ENCODE measurements around the gene PDE4B. TPM values are rescaled to one million over a fixed set of nuclear protein-coding genes. Genes with fewer than 3 reads are reported as not detected.
A peak's percentile ranks its signal among the peaks of the same experiment; 100 is the strongest.

Gene PDE4B
- 26.9 TPM for total RNA-seq

DNA sequence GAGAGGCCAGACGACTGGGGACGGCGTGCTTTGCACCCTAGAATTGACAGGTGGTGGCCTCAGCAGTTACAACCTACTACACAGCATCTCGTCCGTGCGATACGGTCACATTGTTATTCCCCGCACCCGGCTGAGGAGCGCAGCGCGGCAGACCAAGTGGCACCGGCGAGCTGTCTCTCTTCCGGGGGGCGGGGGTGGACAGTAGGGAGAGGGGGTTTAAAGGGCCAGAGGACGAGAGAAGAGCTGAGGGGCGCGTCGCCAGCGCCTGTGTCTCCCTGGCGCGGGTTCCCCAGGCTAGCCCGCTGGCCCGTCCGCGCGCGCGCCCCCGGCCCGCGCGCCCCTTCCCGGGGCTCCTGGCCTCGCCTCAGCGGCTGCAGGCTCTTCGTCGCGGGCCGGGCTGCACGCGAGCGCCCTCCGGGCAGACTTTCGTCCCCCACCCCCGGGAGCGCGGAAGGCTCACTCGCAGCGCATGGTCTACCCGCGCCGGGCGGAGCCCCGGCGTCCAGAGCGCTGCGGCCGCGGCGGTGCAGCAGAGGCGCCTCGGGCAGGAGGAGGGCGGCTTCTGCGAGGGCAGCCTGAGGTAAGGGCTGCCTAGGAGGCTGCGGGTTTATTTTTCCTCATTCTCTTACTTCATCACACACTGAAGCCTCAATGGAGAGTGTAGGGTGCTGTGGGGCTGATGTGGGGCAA lies at the start of gene PDE4B:
TSS of gene PDE4B (plus strand) at position 227 of the 690 bp plus-strand sequence.
- peak in 1 of 3 donors; percentile 21 for DNase-seq (ENCODE audit: low read depth in 2 of 3, low spot score in 2 of 3)

DNA sequence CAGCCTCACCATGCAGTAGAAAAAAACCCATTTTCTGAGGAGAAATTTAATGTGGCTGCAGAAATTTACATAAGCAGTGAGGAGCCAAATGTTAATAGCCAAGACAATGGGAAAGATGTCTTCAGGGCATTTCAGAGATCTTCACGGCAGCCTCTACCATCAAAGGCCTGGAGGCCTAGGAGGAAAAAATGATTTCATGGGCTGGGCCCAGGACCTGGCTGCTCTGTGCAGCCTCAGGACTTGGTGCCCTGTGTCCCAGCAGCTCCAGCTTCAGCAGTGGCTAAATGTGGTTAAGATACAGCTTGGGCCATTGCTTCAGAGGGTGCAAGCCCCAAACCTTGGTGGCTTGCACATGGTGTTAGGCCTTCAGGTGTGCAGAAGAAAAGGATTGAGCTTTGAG lies 48.0 kb upstream of the PDE4B start:
- DNase-seq (ENCODE audit: low read depth in 2 of 3, low spot score in 2 of 3), result no peak

- DNase-seq (ENCODE audit: low read depth in 2 of 3, low spot score in 2 of 3), result no peak
Observed at GRCh38 chr1:65751961-65752360, 40.7 kb upstream of the PDE4B start.

GRCh38 chr1:65756616-65757015 lies 36.1 kb upstream of the PDE4B start:
- DNase-seq (ENCODE audit: low read depth in 2 of 3, low spot score in 2 of 3), result no peak

DNA sequence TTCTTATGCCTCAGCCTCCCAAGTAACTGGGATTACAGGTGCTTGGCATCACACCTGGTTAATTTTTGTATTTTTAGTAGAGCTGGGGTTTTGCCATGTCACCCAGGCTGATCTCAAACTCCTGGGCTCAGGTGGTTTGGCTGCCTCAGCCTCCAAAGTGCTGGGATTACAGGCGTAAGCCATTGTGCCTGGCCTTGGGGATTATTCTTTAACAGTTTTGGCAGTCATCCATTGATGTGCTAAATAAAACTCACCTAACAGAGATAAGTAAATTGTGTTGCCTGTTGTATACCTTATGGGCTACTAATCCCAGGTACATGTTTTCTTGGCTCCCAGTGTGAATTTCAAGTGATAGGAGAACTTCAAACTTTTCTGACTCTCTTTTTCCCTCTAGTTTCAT lies 35.2 kb upstream of the PDE4B start:
- no peak for DNase-seq (ENCODE audit: low read depth in 2 of 3, low spot score in 2 of 3)

- DNase-seq (ENCODE audit: low read depth in 2 of 3, low spot score in 2 of 3), result no peak
Observed at GRCh38 chr1:65758128-65758527, 34.6 kb upstream of the PDE4B start.

DNA sequence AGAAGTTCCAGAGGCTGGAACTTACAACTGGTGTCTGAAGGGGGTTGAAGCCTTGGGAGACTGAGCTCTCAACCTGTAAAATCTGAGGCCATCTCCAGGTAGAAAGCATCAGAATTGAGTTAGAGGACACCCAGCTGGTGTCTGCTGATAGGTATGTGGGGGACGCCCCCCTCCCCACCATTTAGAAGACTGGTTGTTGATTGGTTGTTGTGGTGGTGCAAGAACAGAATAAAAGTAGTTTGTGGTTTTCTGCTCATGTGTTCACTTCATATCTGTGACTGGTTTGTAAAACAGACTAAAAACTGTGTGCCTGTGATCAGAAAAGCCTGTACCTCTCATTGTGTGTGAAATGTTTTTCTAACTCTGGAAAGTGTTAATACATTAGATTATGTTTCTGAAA lies 33.2 kb upstream of the PDE4B start:
- DNase-seq (ENCODE audit: low read depth in 2 of 3, low spot score in 2 of 3), result no peak

DNA sequence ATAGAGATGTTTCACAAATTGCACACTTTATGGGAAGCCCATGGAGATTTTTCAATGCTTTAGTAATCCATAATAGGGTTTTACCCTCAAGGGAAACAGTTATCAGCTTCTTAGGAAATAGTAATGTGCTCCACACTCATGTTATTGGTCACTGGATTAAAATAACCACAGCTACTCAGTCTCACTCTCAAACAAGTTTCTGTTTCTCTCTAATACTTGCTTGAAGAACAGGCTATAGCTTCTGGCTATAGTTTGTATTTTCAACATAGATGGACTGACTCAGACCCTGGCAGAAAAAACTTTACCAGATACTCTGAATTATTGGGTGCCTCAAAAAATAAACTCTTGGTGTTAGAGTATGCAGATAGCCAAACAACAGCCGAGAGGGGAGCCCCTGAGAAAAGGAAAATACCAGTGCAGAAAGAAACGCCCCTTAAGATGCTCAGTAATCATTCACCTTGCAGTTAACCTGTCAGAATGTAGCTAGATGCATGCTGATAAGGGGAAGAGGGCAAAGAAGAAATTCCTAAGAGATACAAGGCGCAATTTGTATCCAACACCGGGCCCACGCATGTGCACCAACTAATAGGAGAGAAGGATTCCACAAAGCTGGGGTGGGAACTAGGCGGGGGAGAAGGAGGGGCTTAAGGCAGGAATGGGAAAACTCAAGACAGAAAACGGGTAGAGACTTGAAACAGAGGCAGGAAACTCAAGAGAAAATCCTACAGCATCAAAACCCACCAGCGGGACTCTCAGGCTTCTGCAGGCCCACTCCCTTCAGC lies 30.4 kb upstream of the PDE4B start:
- no peak for DNase-seq (ENCODE audit: low read depth in 2 of 3, low spot score in 2 of 3)

DNA sequence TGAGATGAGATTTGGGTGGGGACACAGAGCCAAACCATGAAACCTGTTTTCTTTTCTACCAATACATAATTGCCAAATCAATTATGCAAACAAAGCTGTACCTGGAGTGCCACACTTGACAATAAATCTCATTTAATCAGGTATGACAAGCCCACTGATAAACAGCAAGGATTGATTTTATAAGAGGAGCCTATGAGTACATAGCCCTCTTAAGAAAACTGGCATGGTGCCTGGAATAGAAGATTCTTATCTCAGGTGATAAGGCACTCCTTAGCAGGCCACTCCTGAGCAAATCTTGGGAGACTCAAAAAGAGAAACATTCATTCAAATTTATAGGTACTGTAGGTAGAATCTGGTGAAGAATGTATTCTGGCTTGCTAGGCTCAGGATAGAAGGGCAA lies 28.6 kb upstream of the PDE4B start:
- DNase-seq (ENCODE audit: low read depth in 2 of 3, low spot score in 2 of 3), result no peak

DNA sequence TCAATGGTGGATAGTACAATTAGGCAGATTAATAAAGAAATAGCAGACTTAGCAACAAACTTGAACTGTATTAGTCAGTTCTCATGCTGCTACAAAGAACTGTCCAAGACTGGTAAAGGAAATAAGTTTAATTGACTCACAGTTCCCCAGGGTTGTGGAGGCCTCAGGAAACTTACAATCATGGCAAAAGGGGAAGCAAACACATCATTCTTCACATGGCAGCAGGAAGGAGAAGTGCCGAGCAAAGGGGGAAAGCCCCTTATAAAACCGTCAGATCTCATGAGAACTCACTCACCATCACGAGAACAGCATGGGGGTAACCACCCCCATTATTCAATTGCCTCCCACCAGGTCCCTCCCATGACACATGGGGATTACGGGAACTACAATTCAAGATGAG lies 27.1 kb upstream of the PDE4B start:
- peak in 1 of 3 donors; percentile 15 for DNase-seq (ENCODE audit: low read depth in 2 of 3, low spot score in 2 of 3)

GRCh38 chr1:65769636-65770035 lies 23.1 kb upstream of the PDE4B start:
- DNase-seq (ENCODE audit: low read depth in 2 of 3, low spot score in 2 of 3), result no peak

DNA sequence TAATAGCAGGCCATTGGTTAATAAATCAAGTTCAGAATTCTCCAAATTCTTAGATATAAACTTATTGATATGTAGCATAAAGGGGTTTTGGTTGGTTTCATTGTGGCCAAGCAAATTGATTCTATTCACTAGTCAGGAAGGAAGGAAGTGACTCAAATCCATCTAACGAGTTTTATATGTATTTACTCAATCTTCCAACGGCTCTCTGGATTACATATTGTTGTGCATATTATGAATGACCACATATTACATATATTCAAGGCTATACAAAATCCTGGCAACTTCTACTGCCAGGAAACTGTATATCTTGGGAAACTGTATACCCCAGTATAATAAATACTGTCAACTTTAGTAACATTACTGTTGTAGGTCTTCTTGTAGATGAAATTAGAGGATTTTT lies 20.1 kb upstream of the PDE4B start:
- no peak for DNase-seq (ENCODE audit: low read depth in 2 of 3, low spot score in 2 of 3)

GRCh38 chr1:65773391-65774123 lies 19.1 kb upstream of the PDE4B start:
- DNase-seq (ENCODE audit: low read depth in 2 of 3, low spot score in 2 of 3), result no peak

DNA sequence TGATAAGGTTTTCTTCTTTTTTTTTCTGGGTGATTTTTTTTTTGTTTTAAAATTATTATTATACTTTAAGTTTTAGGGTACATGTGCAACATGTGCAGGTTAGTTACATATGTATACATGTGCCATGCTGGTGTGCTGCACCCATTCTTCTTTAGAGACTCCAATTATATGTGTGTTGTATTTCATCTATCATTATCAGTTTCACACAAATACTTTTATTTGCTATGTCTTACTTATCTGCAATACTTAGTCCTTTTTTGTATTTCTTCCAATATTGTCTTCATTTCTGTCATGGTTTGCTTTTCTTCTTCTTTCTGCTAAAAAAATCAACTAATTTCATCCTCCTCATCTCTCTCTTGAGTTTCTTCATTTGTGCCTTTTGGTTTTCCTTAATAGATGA lies 3.9 kb upstream of the PDE4B start:
- no peak for DNase-seq (ENCODE audit: low read depth in 2 of 3, low spot score in 2 of 3)

DNA sequence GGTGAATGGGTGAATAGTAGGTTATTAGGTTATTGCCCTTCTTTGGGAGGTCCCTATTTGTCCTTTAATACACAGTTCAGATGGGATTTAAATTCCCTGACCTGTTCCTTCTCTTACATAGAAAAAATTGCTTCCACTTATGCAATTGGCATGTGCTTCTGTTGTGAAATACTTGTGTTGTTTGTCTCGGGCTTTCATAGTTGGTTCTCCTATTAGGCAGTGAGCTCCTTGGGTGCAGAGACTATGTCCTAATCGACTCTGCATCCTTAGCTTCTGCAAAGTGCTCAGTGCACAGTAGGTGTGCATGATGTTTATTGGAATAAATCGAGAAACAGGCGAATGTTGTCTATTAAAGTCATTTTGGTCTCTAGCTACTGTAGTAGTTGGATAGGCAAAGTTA lies 1.3 kb upstream of the PDE4B start:
- DNase-seq (ENCODE audit: low read depth in 2 of 3, low spot score in 2 of 3), result no peak

GRCh38 chr1:65791801-65792668 lies 660 bp upstream of the PDE4B start:
- DNase-seq (ENCODE audit: low read depth in 2 of 3, low spot score in 2 of 3), result no peak

- peak in 1 of 3 donors; percentile 5 for DNase-seq (ENCODE audit: low read depth in 2 of 3, low spot score in 2 of 3)
Observed at GRCh38 chr1:65793359-65793732, 651 bp downstream of the PDE4B start.

GRCh38 chr1:65795311-65795710 lies 2.6 kb downstream of the PDE4B start:
- DNase-seq (ENCODE audit: low read depth in 2 of 3, low spot score in 2 of 3), result no peak

DNA sequence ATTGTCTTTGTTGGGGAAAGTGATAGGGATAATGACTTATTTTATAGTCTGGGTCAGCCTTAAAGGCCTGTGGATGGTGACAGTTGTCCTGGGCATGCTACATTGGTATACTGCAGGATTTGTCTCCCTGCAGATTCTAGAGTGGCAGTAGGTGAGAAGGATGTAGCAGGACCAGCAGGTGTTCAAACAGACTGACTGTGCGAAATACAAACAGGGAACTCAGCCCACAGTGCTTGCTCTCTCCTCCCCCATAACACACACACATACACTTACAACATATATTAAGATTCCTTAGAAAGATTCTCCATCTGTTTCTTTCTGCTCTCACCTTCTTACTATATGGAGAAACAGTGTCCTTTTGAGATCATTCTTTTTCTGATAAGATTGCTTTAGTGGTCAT lies 6.9 kb downstream of the PDE4B start:
- DNase-seq (ENCODE audit: low read depth in 2 of 3, low spot score in 2 of 3), result no peak

DNA sequence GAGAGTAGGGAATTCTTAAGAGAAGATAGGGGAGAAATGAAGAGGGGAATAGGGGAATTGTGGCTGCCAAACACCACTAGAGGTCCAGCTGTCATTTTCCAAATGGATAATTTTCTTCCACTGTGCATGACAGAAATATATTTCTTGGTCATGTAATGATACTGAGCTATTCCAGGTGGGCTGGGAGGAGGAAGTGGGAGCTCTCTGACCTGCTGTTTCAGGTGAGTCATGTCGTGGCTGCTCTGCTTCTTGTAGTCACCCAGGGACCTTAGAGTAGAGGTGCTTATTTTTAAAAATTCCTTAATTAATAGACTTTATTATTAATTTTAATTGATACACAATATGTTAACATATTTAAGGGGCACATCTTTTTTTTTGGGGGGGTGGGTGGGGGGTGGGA lies 11.9 kb downstream of the PDE4B start:
- no peak for DNase-seq (ENCODE audit: low read depth in 2 of 3, low spot score in 2 of 3)

DNA sequence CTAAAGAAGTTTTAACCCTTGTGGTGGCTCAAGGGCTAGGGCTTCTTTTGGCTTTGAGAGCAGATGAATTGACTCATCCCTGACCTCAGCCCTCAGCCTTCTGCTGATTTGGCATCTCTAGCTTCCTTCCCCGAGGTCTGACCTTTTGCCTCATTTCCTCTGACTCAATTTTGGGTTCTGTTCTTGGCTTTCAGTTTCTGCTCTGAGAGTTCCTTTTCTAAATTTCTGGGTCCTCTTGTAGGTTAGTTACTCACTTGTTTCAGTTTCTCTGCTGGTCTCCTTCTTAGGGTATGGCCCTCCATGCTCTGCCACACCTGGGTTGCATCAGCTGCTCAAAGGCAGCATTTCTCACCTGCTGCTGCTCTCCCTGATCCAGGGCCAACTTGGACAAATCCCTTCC lies 19.4 kb downstream of the PDE4B start:
- DNase-seq (ENCODE audit: low read depth in 2 of 3, low spot score in 2 of 3), result peak in 2 of 3 donors; percentile 39 to 55

Measured in hematopoietic multipotent progenitor cell (in vitro differentiated cells).